Esophagus squamous epithelium (tissue), 5 donors: ENCODE measurements around the gene SCMH1. TPM values are rescaled to one million over a fixed set of nuclear protein-coding genes. Genes with fewer than 3 reads are reported as not detected.
A peak's percentile ranks its signal among the peaks of the same experiment; 100 is the strongest.

Source experiments
- DNase-seq: peaks from one replicate; lab custom pipeline; 2025; lab: John Stamatoyannopoulos, UW
- H3K27ac ChIP-seq, 4 donors: fragments of 200-600 bp; sonication (generic); one replicate each; pipeline ENCODE4 v1.5.1; 2016 to 2019; ENCODE audit warnings: mild to moderate bottlenecking in 1 of 4
- H3K27me3 ChIP-seq, 4 donors: fragments of 200-600 bp; sonication (generic); 1 replicate in 3 of 4; 2 replicates in 1 of 4; pipeline versions ENCODE4 v1.5.1 to v1.6.0; 2017 to 2021; ENCODE audit warnings: antibody characterized with exemption in 1 of 4
- H3K36me3 ChIP-seq, 3 donors: fragments of 200-600 bp; sonication (generic); one replicate each; pipeline ENCODE4 v1.5.1; 2016 to 2019
- H3K4me1 ChIP-seq, 3 donors: fragments of 200-600 bp; sonication (generic); one replicate each; pipeline ENCODE4 v1.5.1; 2017 to 2019
- H3K4me3 ChIP-seq, 4 donors: fragments of 200-600 bp; sonication (generic); 1 replicate in 3 of 4; 2 replicates in 1 of 4; pipeline ENCODE4 v1.5.1; 2016 to 2019; ENCODE audit warnings: mild to moderate bottlenecking in 2 of 4, moderate library complexity in 1 of 4
- H3K9me3 ChIP-seq, 3 donors: fragments of 200-600 bp; sonication (generic); one replicate each; pipeline ENCODE4 v1.5.1; 2016 to 2019
- POLR2A ChIP-seq, 4 donors: fragments of 450-650 bp; IDR thresholded peaks; one replicate each; pipeline ENCODE4 v1.6.1; 2017; ENCODE audit warnings: antibody characterized with exemption in 4 of 4, mild to moderate bottlenecking in 4 of 4, moderate library complexity in 3 of 4
- WGBS, 2 donors: methylation state at CpG; one replicate each; pipeline ENCODE4 v1.1.5; 2018; 5-methylcytosine and 5-hydroxymethylcytosine counted together
- intact Hi-C: fragments of 100-400 bp; cut with DNase I; formaldehyde crosslinking; loops from one replicate; pipeline ENCODE4 v1.15.0; 2022
- total RNA-seq, 4 donors: library from RNA; depleted of rRNA; stranded (reverse); fragments of >200 nt; gene quantifications; one replicate each; pipeline ENCODE4 v1.1.0, GENCODE V29; 2016
- TF ChIP-seq, protein P1 (sequence below), 6 experiments: fragments of 450-650 bp in 4 of 6; fragments of 200-600 bp in 2 of 6; sonication (generic) in 2 of 6; IDR thresholded peaks; one replicate each; pipeline ENCODE4 v1.5.1; 2016 to 2019; ENCODE audit warnings: antibody characterized with exemption in 6 of 6, mild to moderate bottlenecking in 4 of 6, moderate library complexity in 4 of 6
- donor health status: DM: yes; HTN: yes; CAD: no.

The SCMH1 gene
- total RNA-seq, 4 donors from 2014 or later, result 4.4 to 46.9 (median 16.3) TPM

DNA sequence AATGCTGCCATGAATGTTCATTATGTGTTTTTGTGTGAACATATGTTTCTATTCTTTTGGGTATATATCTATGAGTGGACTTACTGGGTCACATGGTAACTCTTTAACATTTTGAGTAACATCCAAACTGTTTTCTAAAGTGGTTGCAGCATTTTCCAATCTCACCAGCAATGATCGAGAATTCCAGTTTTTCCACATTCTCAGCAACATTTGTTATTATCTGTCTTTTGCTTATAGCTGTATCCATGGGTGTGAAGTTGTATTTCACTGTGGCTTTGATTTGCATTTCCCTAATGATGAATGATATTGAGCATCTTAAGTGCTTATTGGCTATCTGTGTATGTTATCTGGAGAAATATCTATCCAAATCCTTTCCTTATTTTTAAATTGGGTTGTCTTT, 131.4 kb downstream of the SCMH1 start:
- H3K36me3 ChIP-seq, result peaks cover 0 to 30% (median 0%) of the 10 kb centered on the region in 3 donors
- H3K27me3 ChIP-seq, result no peaks in the 10 kb centered on the region
- peak overlapping the region in 3 of 4 donors; percentile 82 to 95 (median 90) for H3K27ac ChIP-seq
- H3K4me1 ChIP-seq, result peaks cover 6 to 32% (median 25%) of the 10 kb centered on the region in 3 donors
- intact Hi-C loops, result no loop called here
- no peak overlapping the region for H3K4me3 ChIP-seq
- DNase-seq, result no peak
- no peaks in the 10 kb centered on the region for H3K9me3 ChIP-seq
- TF ChIP-seq POLR2A (IDR thresholded peaks at IDR 0.05), result no peak
- TF ChIP-seq, protein P1, sequence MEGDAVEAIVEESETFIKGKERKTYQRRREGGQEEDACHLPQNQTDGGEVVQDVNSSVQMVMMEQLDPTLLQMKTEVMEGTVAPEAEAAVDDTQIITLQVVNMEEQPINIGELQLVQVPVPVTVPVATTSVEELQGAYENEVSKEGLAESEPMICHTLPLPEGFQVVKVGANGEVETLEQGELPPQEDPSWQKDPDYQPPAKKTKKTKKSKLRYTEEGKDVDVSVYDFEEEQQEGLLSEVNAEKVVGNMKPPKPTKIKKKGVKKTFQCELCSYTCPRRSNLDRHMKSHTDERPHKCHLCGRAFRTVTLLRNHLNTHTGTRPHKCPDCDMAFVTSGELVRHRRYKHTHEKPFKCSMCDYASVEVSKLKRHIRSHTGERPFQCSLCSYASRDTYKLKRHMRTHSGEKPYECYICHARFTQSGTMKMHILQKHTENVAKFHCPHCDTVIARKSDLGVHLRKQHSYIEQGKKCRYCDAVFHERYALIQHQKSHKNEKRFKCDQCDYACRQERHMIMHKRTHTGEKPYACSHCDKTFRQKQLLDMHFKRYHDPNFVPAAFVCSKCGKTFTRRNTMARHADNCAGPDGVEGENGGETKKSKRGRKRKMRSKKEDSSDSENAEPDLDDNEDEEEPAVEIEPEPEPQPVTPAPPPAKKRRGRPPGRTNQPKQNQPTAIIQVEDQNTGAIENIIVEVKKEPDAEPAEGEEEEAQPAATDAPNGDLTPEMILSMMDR (IDR thresholded peaks at IDR 0.05), result no peak
- 60 to 95% methylated on average over 1 of the region's 1 CpG for WGBS, 2 donors

DNA sequence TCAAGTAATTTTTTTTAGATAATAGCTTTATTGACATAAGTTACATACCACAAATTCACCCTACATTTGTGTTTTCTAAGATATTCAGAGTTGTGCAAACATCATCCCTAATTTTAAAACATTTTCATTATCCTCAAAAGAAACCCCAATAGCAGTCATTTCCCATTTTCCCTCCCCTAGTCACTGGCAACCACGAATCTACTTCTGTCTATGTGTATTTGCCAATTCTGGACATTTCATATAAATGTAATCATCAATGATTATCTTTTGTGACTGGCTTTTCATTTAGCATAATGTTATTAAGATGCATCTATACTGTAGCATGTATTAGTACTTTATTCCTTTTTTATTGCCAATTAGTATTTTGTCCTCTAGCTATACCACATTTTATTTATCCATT, 131.8 kb downstream of the SCMH1 start:
- peaks cover 0 to 29% (median 0%) of the 10 kb centered on the region in 3 donors for H3K36me3 ChIP-seq
- intact Hi-C loops, result no loop called here
- 25 to 35% methylated on average over 1 of the region's 1 CpG for WGBS, 2 donors

DNA sequence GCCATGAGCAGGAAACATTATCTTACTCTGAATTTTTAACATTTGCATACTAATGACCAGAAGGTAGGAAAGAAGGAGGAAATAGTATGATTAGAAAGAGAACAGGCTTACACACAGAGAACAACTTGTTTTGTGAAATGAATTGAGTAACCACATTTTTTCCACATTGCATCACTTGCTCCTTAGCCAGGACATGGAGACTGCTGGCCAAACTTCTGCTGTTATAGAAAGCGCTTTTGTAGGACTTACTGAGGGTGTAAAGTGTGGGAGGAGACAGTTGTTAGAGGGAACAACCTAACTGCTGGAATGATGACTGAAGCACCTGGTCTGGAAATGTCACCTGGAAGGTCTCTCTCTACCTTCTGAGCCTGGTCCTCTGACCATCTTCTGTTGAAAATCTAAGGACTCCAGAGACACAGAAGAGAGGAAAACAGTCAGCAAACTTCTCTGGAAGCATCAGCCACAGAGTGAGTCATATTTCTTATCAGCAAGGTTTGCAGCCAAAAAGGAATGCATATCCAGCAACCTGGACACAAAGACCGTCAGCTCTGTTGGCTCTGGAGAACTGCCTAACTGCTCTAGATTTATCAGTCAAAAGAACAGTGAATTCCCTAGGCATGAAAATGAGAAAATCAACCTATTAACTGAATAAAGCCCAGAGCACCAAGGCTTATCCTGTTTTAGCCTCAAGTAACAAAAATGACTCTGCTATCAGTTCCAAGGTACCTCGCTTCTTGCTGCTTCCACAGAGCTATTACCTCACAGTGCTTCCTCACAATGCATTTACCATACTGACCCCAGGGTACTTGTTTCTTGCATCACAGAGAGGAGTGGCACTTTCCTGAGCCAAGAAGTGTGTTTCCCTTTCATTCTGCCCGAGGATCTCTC, 132.6 kb downstream of the SCMH1 start:
- H3K36me3 ChIP-seq, result peaks cover 0 to 21% (median 0%) of the 10 kb centered on the region in 3 donors
- H3K4me1 ChIP-seq, result peaks cover 6 to 32% (median 25%) of the 10 kb centered on the region in 3 donors
- no peaks in the 10 kb centered on the region for H3K27me3 ChIP-seq
- DNase-seq, result no peak
- peak overlapping the region; percentile 67 to 95 (median 86) for H3K27ac ChIP-seq
- peak overlapping the region in 1 of 4 donors; percentile 41 for H3K4me3 ChIP-seq
- TF ChIP-seq, protein P1 (IDR thresholded peaks at IDR 0.05), result no peak
- TF ChIP-seq POLR2A (IDR thresholded peaks at IDR 0.05), result no peak
- H3K9me3 ChIP-seq, result no peaks in the 10 kb centered on the region
- intact Hi-C loops, result no loop called here
- 14 to 16% methylated on average over 4 of the region's 4 CpGs for WGBS, 2 donors

More for the DNA sequence above, 131.8 kb downstream of the SCMH1 start:
- Histone ChIP-seq H3K4me1 (peaks cover 6 to 32% (median 25%) of the 10 kb centered on the region in 3 donors), H3K9me3 (no peaks in the 10 kb centered on the region), H3K4me3 (no peak overlapping the region), H3K27me3 (no peaks in the 10 kb centered on the region), H3K27ac (peak overlapping the region; percentile 67 to 95 (median 86))
- no peak for DNase-seq
- TF ChIP-seq POLR2A (IDR thresholded peaks at IDR 0.05), result no peak
- TF ChIP-seq, protein P1 (IDR thresholded peaks at IDR 0.05), result no peak

DNA sequence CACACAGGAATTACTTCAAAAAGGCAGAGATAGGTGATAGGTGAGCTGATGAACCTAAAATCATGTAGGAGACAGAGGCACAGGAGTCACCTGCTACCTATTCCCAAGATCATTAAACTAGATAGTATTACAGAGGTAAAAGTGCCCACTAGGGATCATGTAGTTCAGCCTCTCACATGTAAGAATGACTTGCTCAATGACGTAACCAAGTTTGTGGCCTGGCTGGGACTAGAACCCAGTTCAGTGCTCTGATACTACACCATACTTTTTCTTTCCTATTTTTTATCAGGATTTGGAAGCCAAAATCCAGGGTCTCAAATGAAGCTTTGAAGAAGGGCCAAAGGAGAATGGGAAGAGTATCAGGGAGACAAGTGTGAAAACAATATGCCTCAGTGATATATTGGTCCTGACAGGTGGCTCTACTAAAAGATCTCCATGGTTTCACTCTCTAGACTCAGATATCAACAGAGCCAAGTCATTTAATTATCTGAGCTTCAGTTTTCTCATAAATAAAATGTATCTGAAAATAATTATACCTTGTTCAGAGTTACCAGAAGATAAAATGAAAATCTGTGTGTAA, 133.3 kb downstream of the SCMH1 start:
- TF ChIP-seq, protein P1 (IDR thresholded peaks at IDR 0.05), result no peak
- TF ChIP-seq POLR2A (IDR thresholded peaks at IDR 0.05), result no peak
- H3K36me3 ChIP-seq, result peaks cover 0 to 21% (median 0%) of the 10 kb centered on the region in 3 donors
- peak overlapping the region; percentile 67 to 95 (median 86) for H3K27ac ChIP-seq
- H3K27me3 ChIP-seq, result no peaks in the 10 kb centered on the region
- H3K4me1 ChIP-seq, result peaks cover 6 to 36% (median 28%) of the 10 kb centered on the region in 3 donors
- peak overlapping the region in 1 of 4 donors; percentile 3 for H3K4me3 ChIP-seq
- intact Hi-C loops, result no loop called here
- H3K9me3 ChIP-seq, result no peaks in the 10 kb centered on the region
- 44 to 67% methylated on average over 1 of the region's 1 CpG for WGBS, 2 donors
- no peak for DNase-seq

DNA sequence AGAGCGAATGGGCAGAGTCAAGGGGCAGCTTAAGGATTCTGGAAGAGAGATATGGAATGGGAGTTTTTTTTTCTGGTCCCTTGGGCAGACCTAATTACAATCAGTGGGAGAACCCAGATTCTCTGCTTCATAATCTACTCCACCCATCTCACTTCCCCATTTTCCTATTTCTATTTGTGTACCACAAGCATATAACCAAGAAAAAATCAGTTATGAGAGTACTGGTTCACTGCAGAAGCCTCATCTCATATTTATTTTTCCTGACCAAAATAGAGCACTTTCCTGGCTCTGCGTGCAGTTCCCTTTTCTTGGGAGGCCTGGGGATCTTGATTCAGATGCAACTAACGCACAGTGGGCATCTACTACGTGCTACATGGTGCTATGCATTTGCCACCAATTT, 138.3 kb downstream of the SCMH1 start:
- Histone ChIP-seq H3K27me3 (no peaks in the 10 kb centered on the region), H3K4me1 (peaks cover 14 to 40% (median 29%) of the 10 kb centered on the region in 3 donors), H3K36me3 (no peaks in the 10 kb centered on the region), H3K4me3 (no peak overlapping the region), H3K9me3 (no peaks in the 10 kb centered on the region), H3K27ac (no peak overlapping the region)
- TF ChIP-seq POLR2A (IDR thresholded peaks at IDR 0.05), result no peak
- TF ChIP-seq, protein P1 (IDR thresholded peaks at IDR 0.05), result no peak
- WGBS, 2 donors, result 75 to 89% methylated on average over 4 of the region's 4 CpGs
- intact Hi-C loops, result no loop called here
- no peak for DNase-seq
